ENCODE results near the gene PPIF.
"Not testable (repeated sequence)": the region's sequence is repeated elsewhere in the genome, so short reads cannot be mapped to it uniquely, and the experiment has no call there.

DNA sequence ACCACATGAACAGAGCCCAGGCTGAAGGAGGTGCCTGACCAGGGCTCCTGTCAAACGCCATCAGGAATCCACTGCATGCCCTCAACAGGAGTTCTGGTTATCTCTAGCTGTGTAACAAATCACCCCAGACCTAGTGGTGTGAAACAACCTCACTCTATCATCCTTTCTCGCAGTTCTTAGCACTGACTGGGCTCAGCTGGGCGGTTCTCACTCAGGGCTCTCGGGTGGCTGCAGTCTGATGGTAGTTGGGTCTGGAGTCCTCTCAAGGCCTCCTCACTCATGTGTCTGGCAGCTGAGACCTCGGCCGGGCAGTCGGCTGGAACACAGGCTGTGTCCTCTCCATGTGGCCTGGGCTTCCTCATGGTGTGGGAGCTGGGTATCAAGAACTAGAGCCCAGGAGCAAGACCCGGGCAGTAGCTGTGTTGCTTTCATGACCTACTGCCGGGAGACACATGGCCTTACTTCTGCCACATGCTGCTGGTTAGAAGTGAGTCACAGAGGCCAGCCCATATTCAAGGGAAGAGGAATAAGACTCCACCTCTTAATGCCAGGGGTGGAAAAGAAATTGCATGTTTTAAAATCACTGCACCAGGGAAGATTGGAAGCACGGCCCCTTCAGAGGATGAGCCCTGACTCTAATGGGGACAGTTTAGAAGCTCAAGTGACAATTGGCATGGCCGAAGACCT is 9.3 kb upstream of the PPIF start:
- TF ChIP-seq, protein P1, sequence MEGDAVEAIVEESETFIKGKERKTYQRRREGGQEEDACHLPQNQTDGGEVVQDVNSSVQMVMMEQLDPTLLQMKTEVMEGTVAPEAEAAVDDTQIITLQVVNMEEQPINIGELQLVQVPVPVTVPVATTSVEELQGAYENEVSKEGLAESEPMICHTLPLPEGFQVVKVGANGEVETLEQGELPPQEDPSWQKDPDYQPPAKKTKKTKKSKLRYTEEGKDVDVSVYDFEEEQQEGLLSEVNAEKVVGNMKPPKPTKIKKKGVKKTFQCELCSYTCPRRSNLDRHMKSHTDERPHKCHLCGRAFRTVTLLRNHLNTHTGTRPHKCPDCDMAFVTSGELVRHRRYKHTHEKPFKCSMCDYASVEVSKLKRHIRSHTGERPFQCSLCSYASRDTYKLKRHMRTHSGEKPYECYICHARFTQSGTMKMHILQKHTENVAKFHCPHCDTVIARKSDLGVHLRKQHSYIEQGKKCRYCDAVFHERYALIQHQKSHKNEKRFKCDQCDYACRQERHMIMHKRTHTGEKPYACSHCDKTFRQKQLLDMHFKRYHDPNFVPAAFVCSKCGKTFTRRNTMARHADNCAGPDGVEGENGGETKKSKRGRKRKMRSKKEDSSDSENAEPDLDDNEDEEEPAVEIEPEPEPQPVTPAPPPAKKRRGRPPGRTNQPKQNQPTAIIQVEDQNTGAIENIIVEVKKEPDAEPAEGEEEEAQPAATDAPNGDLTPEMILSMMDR (optimal IDR thresholded peaks at IDR 0.05 in 1 of 3, IDR thresholded peaks at IDR 0.05 in 1 of 3, conservative IDR thresholded peaks at IDR 0.05 in 1 of 3; ENCODE audit: extremely low read depth in 1 of 3, insufficient read depth in 2 of 3, low read length in 3 of 3), result not testable (repeated sequence)
- not testable (repeated sequence) for TF ChIP-seq EZH2 (IDR thresholded peaks at IDR 0.05; ENCODE audit: low read length)

All from keratinocyte (primary cell).